ENCODE measurements around the gene ACCS. TPM values are rescaled to one million over a fixed set of nuclear protein-coding genes. Genes with fewer than 3 reads are reported as not detected.

The ACCS gene
- polyA plus RNA-seq, 4 donors = 7.0 to 62.6 (median 30.8) TPM

DNA sequence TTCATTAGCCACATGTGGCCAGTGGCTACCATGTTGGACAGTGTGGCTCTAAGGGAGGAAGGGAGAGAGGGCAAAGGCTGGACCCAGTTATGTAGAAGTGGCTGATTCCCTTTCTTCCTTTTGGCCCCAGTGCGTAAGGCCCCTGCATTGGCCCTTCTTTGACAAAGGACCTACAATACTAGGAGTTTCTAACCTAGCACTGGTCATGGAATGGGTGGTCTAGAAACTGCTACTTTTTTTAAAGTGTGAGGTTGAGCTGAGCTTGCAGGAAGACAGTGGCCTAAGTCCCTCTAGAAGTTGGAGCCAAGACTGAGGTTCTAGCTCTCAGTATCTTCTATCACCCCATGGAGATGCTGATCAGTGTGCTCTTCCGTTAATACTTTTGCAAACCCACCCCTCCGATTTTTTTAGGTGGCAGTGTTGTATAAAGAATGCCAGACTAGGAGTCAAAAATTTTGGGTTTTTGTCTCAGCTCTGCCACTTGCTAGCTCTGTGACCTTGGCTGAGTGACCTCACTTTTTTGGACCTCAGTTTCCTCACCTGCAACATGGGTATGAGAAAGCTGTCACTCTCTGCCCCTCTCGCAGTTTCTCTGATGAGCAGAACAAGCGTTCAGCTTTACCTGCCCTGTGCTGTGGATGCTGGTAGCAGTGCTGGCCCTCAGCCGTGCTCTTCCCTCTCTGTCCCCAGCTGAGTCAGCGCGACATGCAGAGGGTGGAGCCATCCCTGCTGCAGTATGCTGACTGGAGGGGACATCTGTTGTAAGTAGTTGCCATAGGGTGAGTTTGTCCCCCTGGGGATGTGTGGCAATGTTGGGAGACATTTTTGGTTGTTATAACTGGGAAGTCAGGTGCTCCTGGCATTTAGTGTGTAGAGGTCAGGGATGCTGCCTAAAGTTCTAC lies 6.9 kb downstream of the ACCS start:
- Histone ChIP-seq H3K27ac (ENCODE audit: low read depth in 1 of 3, low read length in 2 of 3) (no peak overlapping the region), H3K4me1 (ENCODE audit: control insufficient read depth in 3 of 3, insufficient read depth in 2 of 3, low read depth in 1 of 3, low read length in 2 of 3) (no peaks in the 10 kb centered on the region), H3K9me3 (ENCODE audit: control insufficient read depth in 2 of 2, insufficient read depth in 1 of 2, low read depth in 1 of 2, low read length in 1 of 2) (no peaks in the 10 kb centered on the region), H3K36me3 (ENCODE audit: control insufficient read depth in 3 of 3, insufficient read depth in 2 of 3, low read depth in 1 of 3, low read length in 3 of 3) (peaks cover 0 to 52% (median 0%) of the 10 kb centered on the region in 3 donors), H3K4me3 (ENCODE audit: low read depth in 1 of 3, low read length in 3 of 3) (no peak overlapping the region), H3K27me3 (ENCODE audit: control insufficient read depth in 3 of 3, insufficient read depth in 3 of 3, low read length in 3 of 3) (no peaks in the 10 kb centered on the region)
- DNase-seq (no peak), FAIRE-seq (no peak)
- 94 to 95% (median 94%) methylated on average over 8 of the region's 8 CpGs for WGBS, 3 donors

DNA sequence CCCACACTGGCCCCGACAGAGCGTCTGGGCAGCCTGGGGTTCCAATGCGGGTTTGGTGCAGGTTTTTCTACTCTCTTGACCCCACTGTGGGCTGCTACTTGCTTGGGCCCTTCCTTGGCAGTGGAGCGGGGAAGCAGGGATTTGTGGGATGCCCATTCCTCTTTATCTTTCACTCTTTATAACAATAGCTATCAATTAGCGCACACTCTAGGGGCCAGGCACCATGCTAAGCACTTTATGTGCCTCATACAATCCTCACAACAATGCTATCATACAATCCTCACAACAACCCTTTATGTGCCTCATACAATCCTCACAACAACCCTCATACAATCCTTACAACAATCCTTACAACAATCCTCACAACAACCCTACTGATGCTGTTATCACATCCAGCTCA lies 12.7 kb downstream of the ACCS start:
- Histone ChIP-seq H3K27me3 (ENCODE audit: control insufficient read depth in 3 of 3, insufficient read depth in 3 of 3, low read length in 3 of 3) (no peaks in the 10 kb centered on the region), H3K9me3 (ENCODE audit: control insufficient read depth in 2 of 2, insufficient read depth in 1 of 2, low read depth in 1 of 2, low read length in 1 of 2) (no peaks in the 10 kb centered on the region), H3K4me1 (ENCODE audit: control insufficient read depth in 3 of 3, insufficient read depth in 2 of 3, low read depth in 1 of 3, low read length in 2 of 3) (no peaks in the 10 kb centered on the region), H3K36me3 (ENCODE audit: control insufficient read depth in 3 of 3, insufficient read depth in 2 of 3, low read depth in 1 of 3, low read length in 3 of 3) (peaks cover 0 to 52% (median 0%) of the 10 kb centered on the region in 3 donors), H3K4me3 (ENCODE audit: low read depth in 1 of 3, low read length in 3 of 3) (no peak overlapping the region), H3K27ac (ENCODE audit: low read depth in 1 of 3, low read length in 2 of 3) (no peak overlapping the region)
- 92 to 96% (median 94%) methylated on average over 5 of the region's 5 CpGs for WGBS, 3 donors
- FAIRE-seq (no peak), DNase-seq (no peak)

DNA sequence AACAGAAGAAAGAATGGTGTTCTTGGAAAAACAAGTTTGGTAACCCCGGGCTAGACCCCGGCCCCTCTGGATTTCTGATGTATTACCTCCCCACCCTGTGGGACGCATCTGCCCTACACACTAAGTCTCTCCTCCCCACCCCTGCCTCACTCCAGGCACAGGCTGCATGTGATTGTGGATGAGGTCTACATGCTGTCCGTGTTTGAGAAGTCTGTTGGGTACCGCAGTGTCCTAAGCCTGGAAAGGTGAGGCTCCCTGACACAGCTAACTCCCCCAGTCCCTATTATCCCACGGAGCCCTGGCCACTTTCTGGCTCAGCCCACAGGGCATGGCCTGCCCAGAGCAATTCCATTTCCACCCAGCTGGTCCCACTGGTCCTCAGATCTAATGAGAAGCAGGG lies 13.3 kb downstream of the ACCS start:
- Histone ChIP-seq H3K36me3 (ENCODE audit: control insufficient read depth in 3 of 3, insufficient read depth in 2 of 3, low read depth in 1 of 3, low read length in 3 of 3) (peaks cover 0 to 50% (median 0%) of the 10 kb centered on the region in 3 donors), H3K4me1 (ENCODE audit: control insufficient read depth in 3 of 3, insufficient read depth in 2 of 3, low read depth in 1 of 3, low read length in 2 of 3) (no peaks in the 10 kb centered on the region), H3K4me3 (ENCODE audit: low read depth in 1 of 3, low read length in 3 of 3) (no peak overlapping the region), H3K27me3 (ENCODE audit: control insufficient read depth in 3 of 3, insufficient read depth in 3 of 3, low read length in 3 of 3) (no peaks in the 10 kb centered on the region), H3K9me3 (ENCODE audit: control insufficient read depth in 2 of 2, insufficient read depth in 1 of 2, low read depth in 1 of 2, low read length in 1 of 2) (no peaks in the 10 kb centered on the region), H3K27ac (ENCODE audit: low read depth in 1 of 3, low read length in 2 of 3) (no peak overlapping the region)
- DNase-seq (no peak), FAIRE-seq (no peak)
- 91 to 93% (median 92%) methylated on average over 6 of the region's 6 CpGs for WGBS, 3 donors

DNA sequence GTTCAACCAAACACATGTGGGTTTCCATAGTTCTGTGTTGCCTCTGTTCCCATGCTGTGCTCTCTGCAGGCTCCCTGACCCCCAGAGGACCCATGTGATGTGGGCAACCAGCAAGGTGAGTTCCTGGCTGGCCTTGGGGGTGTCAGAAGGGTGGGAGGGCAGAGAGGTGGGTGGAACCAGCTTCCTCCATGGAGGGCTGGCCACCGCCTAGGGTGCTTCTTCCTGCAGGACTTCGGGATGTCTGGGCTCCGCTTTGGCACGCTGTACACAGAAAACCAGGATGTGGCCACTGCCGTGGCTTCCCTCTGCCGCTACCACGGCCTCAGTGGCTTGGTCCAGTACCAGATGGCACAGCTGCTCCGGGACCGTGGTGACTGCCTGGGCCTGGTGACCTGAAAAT lies 14.9 kb downstream of the ACCS start:
- H3K4me3 ChIP-seq (ENCODE audit: low read depth in 1 of 3, low read length in 3 of 3) = no peak overlapping the region
- no peak overlapping the region for H3K27ac ChIP-seq (ENCODE audit: low read depth in 1 of 3, low read length in 2 of 3)
- H3K27me3 ChIP-seq (ENCODE audit: control insufficient read depth in 3 of 3, insufficient read depth in 3 of 3, low read length in 3 of 3) = no peaks in the 10 kb centered on the region
- peaks cover 0 to 37% (median 0%) of the 10 kb centered on the region in 3 donors for H3K36me3 ChIP-seq (ENCODE audit: control insufficient read depth in 3 of 3, insufficient read depth in 2 of 3, low read depth in 1 of 3, low read length in 3 of 3)
- DNase-seq = no peak
- WGBS, 3 donors = 93 to 97% (median 93%) methylated on average over 9 of the region's 9 CpGs
- H3K4me1 ChIP-seq (ENCODE audit: control insufficient read depth in 3 of 3, insufficient read depth in 2 of 3, low read depth in 1 of 3, low read length in 2 of 3) = no peaks in the 10 kb centered on the region
- FAIRE-seq = no peak
- peaks cover 0 to 3% of the 10 kb centered on the region in 2 donors for H3K9me3 ChIP-seq (ENCODE audit: control insufficient read depth in 2 of 2, insufficient read depth in 1 of 2, low read depth in 1 of 2, low read length in 1 of 2)

DNA sequence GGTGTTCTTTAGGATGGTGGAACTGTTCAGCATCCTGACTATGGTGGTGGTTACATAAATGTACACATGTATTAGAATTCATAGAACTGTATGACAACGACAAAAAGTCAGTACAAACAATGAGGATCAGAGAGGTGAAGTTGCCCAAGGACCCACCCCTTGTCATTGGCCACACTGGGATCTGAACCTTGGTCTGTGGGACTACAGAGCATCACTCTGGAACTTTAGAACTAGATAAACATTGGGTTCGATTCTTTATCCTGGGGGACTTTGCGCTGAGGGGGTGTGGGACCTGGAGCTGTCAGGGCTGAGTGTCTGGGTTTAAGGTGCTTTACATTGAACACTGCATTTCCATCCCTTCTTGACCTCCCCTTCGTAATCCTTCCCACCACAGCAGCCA lies 16.6 kb downstream of the ACCS start:
- 86 to 90% (median 87%) methylated on average over 4 of the region's 4 CpGs for whole genome bisulfite sequencing, 3 donors
- Histone ChIP-seq H3K36me3 (ENCODE audit: control insufficient read depth in 3 of 3, insufficient read depth in 2 of 3, low read depth in 1 of 3, low read length in 3 of 3) (peaks cover 0 to 30% (median 0%) of the 10 kb centered on the region in 3 donors), H3K4me3 (ENCODE audit: low read depth in 1 of 3, low read length in 3 of 3) (no peak overlapping the region), H3K27ac (ENCODE audit: low read depth in 1 of 3, low read length in 2 of 3) (no peak overlapping the region), H3K9me3 (ENCODE audit: control insufficient read depth in 2 of 2, insufficient read depth in 1 of 2, low read depth in 1 of 2, low read length in 1 of 2) (peaks cover 0 to 3% of the 10 kb centered on the region in 2 donors), H3K27me3 (ENCODE audit: control insufficient read depth in 3 of 3, insufficient read depth in 3 of 3, low read length in 3 of 3) (no peaks in the 10 kb centered on the region), H3K4me1 (ENCODE audit: control insufficient read depth in 3 of 3, insufficient read depth in 2 of 3, low read depth in 1 of 3, low read length in 2 of 3) (no peaks in the 10 kb centered on the region)
- no peak for DNase-seq
- FAIRE-seq = no peak

DNA sequence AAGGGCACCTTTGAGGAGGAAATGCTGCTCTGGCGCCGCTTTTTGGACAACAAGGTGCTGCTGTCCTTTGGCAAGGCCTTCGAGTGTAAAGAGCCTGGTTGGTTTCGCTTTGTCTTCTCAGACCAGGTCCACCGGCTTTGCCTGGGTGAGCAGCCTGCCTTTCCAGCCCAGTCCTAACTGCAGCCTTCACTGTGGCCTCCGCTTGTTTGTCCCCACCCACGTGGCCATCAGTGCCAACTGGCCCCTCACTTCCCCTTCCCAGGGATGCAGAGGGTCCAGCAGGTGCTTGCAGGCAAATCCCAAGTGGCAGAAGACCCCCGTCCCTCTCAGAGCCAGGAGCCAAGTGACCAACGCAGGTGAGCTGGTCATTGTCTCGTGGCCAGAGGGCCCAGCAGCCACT lies 17.4 kb downstream of the ACCS start:
- DNase-seq (no peak), FAIRE-seq (no peak)
- H3K4me3 ChIP-seq (ENCODE audit: low read depth in 1 of 3, low read length in 3 of 3) = no peak overlapping the region
- no peaks in the 10 kb centered on the region for H3K4me1 ChIP-seq (ENCODE audit: control insufficient read depth in 3 of 3, insufficient read depth in 2 of 3, low read depth in 1 of 3, low read length in 2 of 3)
- 92 to 93% (median 92%) methylated on average over 10 of the region's 10 CpGs for WGBS, 3 donors
- H3K27me3 ChIP-seq (ENCODE audit: control insufficient read depth in 3 of 3, insufficient read depth in 3 of 3, low read length in 3 of 3) = no peaks in the 10 kb centered on the region
- H3K36me3 ChIP-seq (ENCODE audit: control insufficient read depth in 3 of 3, insufficient read depth in 2 of 3, low read depth in 1 of 3, low read length in 3 of 3) = peaks cover 0 to 27% (median 0%) of the 10 kb centered on the region in 3 donors
- H3K27ac ChIP-seq (ENCODE audit: low read depth in 1 of 3, low read length in 2 of 3) = no peak overlapping the region
- H3K9me3 ChIP-seq (ENCODE audit: control insufficient read depth in 2 of 2, insufficient read depth in 1 of 2, low read depth in 1 of 2, low read length in 1 of 2) = peaks cover 0 to 3% of the 10 kb centered on the region in 2 donors

DNA sequence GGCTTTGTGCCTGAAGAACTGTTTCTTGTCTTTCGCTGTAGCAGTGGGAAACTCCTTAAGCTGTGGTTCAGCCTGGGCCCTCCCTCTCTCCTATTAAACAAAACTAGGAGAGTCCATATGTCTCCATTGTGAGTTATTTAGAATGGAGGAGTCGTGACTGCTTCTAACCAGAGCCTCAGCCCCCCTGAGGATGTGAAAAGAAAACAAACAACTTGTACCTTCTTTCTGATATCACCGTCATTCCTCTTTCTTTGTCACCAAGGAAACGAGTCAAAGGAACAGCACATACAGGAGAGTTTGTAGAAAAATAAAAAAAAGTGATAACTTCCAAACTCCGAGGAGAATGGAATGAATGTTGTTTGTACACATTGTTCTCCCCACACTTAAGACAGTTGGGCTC lies 17.8 kb downstream of the ACCS start:
- no peak overlapping the region for H3K4me3 ChIP-seq (ENCODE audit: low read depth in 1 of 3, low read length in 3 of 3)
- no peak for FAIRE-seq

DNA sequence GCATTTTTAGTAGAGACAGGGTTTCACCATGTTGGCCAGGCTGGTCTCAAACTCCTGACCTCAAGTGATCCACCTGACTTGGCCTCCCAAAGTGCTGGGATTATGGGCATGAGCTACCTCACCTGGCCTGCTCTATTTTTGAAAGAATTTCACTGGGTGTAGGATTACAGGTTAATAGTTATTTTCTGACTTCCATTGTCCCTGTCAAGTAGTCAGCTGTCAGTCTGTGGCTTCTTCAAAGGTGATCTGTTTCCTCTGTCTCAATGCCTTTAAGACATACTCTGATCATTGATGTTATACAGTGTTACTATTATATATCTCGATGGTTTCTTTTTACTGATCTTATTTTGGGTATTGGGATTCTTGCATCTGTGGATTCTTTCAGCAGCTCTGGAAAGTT lies 19.3 kb downstream of the ACCS start:
- H3K27me3 ChIP-seq (ENCODE audit: control insufficient read depth in 3 of 3, insufficient read depth in 3 of 3, low read length in 3 of 3) = no peaks in the 10 kb centered on the region
- WGBS, 3 donors = 94 to 100% (median 96%) methylated on average over 1 of the region's 1 CpG
- no peak for DNase-seq
- peaks cover 0 to 3% of the 10 kb centered on the region in 2 donors for H3K9me3 ChIP-seq (ENCODE audit: control insufficient read depth in 2 of 2, insufficient read depth in 1 of 2, low read depth in 1 of 2, low read length in 1 of 2)
- H3K4me3 ChIP-seq (ENCODE audit: low read depth in 1 of 3, low read length in 3 of 3) = no peak overlapping the region
- peaks cover 0 to 18% (median 0%) of the 10 kb centered on the region in 3 donors for H3K36me3 ChIP-seq (ENCODE audit: control insufficient read depth in 3 of 3, insufficient read depth in 2 of 3, low read depth in 1 of 3, low read length in 3 of 3)
- no peak for FAIRE-seq
- no peak overlapping the region for H3K27ac ChIP-seq (ENCODE audit: low read depth in 1 of 3, low read length in 2 of 3)
- no peaks in the 10 kb centered on the region for H3K4me1 ChIP-seq (ENCODE audit: control insufficient read depth in 3 of 3, insufficient read depth in 2 of 3, low read depth in 1 of 3, low read length in 2 of 3)

More for the DNA sequence above, 17.8 kb downstream of the ACCS start:
- WGBS, 3 donors = 81 to 91% (median 90%) methylated on average over 5 of the region's 5 CpGs
- Histone ChIP-seq H3K36me3 (ENCODE audit: control insufficient read depth in 3 of 3, insufficient read depth in 2 of 3, low read depth in 1 of 3, low read length in 3 of 3) (peaks cover 0 to 24% (median 0%) of the 10 kb centered on the region in 3 donors), H3K9me3 (ENCODE audit: control insufficient read depth in 2 of 2, insufficient read depth in 1 of 2, low read depth in 1 of 2, low read length in 1 of 2) (peaks cover 0 to 3% of the 10 kb centered on the region in 2 donors), H3K4me1 (ENCODE audit: control insufficient read depth in 3 of 3, insufficient read depth in 2 of 3, low read depth in 1 of 3, low read length in 2 of 3) (no peaks in the 10 kb centered on the region), H3K27me3 (ENCODE audit: control insufficient read depth in 3 of 3, insufficient read depth in 3 of 3, low read length in 3 of 3) (no peaks in the 10 kb centered on the region), H3K27ac (ENCODE audit: low read depth in 1 of 3, low read length in 2 of 3) (no peak overlapping the region)
- DNase-seq = no peak
